GM10266 (cell line): ENCODE results near the gene TRIM6.

Experiments used
- DNase-seq: peaks from one replicate; pipeline ENCODE4 v3.0.0; 2012; ENCODE audit errors: extremely low spot score
- CTCF ChIP-seq: IDR thresholded peaks from 2 replicates; pipeline ENCODE4 v1.5.1; 2012; ENCODE audit warnings: mild to moderate bottlenecking, low read depth; ENCODE audit not compliant: control insufficient read depth, insufficient read depth; ENCODE audit errors: missing control alignments

The TRIM6 gene

GRCh38 chr11:5622802-5623201 is 26.4 kb downstream of the TRIM6 start:
- DNase-seq = no peak
- TF ChIP-seq CTCF = no peak

- DNase-seq = peak; percentile 84
- no peak for TF ChIP-seq CTCF
Observed at GRCh38 chr11:5624489-5625279, 28.2 kb downstream of the TRIM6 start, which contains the start of gene TRIM34. Gene TRIM34 (plus strand): TSS chr11:5625001. CDS start chr11:5632332, 7,331 bp downstream.

GRCh38 chr11:5625281-5625680 is 28.8 kb downstream of the TRIM6 start:
- TF ChIP-seq CTCF = no peak
- no peak for DNase-seq

- TF ChIP-seq CTCF = no peak
- DNase-seq = no peak
Observed at GRCh38 chr11:5626196-5626595, 29.8 kb downstream of the TRIM6 start.

GRCh38 chr11:5631417-5631816 is 35.0 kb downstream of the TRIM6 start:
- no peak for TF ChIP-seq CTCF
- DNase-seq = no peak

GRCh38 chr11:5631969-5632635 is 35.7 kb downstream of the TRIM6 start:
- peak; percentile 61 for DNase-seq
- no peak for TF ChIP-seq CTCF

- TF ChIP-seq CTCF = no peak
- DNase-seq = no peak
Observed at GRCh38 chr11:5639953-5640352, 43.5 kb downstream of the TRIM6 start.
